Kidney tubule cell (primary cell): ENCODE measurements around the gene MAPKAPK5.
"Not testable (repeated sequence)": the region's sequence is repeated elsewhere in the genome, so short reads cannot be mapped to it uniquely, and the experiment has no call there.

ENCODE experiments used
- DNase-seq: peaks from one replicate; pipeline ENCODE4 v3.0.0-alpha.2; 2018; ENCODE audit warnings: low spot score

MAPKAPK5 gene

DNA sequence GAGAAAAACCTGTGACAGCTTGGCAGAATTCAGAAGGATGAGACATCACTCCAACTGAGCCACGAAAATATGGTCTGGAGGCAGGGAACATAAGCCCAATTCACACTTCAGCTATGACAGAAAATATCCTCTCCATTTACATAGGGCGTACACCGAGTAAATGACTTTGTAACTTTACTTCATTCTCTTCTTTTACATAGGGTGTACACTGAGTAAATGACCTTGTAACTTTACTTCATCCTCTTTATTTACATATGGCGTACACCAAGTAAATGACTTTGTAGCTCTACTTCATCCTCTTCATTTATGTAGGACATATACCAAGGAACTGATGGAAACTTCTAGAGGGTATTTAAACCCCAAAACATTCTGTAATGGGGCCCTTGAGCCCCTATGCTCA, 14.1 kb upstream of the MAPKAPK5 start:
- DNase-seq, result no peak

DNA sequence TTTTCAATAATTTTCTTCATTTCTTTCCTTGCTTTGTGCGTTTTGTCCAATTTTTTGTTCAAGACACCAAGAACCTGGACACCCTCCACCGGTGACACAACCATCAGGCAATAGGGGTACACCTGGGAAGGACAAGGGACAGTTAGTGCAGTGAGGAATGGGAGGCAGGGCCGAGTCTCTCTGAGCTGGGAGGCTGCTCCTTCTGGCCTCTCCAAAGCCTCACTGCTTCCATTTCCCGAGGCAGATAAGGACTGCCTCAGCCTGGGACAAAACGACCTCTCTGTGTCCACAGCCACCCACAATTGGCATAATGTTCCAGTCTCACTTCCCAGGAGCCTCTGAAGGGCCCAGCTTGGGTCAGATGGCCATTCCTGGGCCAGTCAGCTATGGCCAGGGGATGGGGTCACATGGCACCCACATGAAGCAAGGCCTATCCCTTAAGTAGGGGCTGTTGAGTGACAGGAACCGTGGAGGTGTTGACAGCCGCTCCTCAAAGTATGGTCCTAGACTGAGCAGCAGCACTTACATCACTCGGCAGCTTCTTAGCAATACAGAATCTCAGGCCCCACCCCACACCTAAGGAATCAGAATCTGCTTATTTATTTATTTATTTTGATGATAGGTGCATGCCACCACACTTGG, 13.6 kb upstream of the MAPKAPK5 start:
- no peak for DNase-seq

DNA sequence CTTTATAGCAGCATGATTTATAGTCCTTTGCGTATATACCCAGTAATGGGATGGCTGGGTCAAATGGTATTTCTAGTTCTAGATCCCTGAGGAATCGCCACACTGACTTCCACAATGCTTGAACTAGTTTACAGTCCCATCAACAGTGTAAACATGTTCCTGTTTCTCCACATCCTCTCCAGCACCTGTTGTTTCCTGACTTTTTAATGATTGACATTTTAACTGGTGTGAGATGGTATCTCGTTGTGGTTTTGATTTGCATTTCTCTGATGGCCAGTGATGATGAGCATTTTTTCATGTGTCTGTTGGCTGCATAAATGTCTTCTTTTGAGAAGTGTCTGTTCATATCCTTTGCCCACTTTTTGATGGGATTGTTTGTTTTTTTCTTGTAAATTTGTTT, 12.4 kb upstream of the MAPKAPK5 start:
- not testable (repeated sequence) for DNase-seq

DNA sequence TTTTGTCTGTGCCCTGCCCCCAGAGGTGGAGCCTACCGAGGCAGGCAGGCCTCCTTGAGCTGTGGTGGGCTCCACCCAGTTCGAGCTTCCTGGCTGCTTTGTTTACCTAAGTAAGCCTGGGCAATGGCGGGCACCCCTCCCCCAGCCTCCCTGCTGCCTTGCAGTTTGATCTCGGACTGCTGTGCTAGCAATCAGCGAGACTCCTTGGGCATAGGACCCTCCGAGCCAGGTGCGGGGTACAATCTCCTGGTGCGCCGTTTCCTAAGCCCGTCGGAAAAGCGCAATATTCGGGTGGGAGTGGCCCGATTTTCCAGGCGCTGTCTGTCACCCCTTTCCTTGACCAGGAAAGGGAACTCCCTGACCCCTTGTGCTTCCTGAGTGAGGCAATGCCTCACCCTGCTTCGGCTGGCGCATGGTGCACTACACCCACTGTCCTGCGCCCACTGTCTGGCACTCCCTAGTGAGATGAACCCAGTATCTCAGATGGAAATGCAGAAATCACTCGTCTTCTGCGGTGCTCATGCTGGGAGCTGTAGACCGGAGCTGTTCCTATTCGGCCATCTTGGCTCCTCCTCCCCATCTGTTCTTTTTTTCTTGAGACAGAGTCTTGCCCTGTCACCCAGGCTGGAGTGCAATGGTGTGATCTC, 7.2 kb upstream of the MAPKAPK5 start:
- not testable (repeated sequence) for DNase-seq

DNA sequence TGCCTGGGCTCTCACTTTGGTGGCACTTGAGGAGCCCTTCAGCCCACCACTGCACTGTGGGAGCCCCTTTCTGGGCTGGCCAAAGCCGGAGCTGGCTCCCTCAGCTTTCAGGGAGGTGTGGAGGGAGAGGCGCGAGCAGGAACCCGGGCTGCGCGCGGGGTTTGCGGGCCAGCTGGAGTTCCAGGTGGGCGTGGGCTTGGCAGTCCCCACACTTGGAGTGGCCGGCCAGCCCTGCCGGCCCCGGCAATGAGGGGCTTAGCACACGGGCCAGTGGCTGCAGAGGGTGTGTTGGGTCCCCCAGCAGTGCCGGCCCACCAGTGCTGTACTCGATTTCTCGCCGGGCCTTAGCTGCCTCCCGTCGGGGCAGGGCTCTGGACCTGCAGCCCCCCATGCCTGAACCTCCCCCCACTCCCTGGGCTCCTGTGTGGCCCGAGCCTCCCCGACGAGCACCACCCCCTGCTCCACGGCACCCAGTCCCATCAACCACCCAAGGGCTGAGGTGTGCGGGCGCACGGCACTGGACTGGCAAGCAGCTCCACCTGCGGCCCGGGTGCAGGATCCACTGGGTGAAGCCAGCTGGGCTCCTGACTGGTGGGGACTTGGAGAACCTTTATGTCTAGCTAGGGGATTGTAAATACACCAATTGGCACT, 6.4 kb upstream of the MAPKAPK5 start:
- not testable (repeated sequence) for DNase-seq

DNA sequence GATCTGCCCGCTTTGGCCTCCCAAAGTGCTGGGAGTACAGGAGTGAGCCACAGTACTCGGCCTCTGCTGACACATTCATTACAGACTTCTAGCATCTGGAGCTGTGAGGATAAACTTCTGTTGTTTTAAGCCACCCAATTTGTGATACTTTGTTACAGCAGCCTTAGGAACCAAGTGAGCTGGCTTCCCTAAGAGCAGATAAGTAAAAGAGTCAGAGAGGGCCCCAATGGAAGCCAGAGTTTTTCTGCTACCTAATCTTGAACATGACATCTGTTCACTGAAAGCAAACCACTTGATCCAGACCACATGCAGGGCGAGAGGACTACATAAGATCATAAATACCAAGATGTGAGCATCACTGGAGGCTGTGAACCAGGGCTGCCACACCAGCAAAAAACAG, 3.7 kb upstream of the MAPKAPK5 start:
- DNase-seq, result no peak

DNA sequence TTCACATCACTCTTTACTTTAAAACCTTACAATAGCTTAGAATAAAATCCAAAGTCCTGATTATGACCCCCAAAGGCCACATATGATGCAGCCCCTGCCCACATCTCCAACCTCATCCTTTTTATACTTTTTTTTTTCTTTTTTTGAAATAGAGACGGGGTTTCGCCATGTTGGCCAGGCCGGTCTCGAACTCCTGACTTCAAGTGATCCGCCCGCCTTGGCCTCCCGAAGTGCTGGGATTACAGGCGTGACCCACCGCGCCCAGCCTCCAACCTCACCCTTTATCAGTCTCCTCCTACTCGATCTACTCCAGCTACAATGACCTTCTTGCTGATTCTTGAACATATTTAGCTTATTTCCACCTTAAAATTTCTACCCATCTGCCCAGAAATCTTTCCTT, 1.2 kb upstream of the MAPKAPK5 start:
- no peak for DNase-seq

DNA sequence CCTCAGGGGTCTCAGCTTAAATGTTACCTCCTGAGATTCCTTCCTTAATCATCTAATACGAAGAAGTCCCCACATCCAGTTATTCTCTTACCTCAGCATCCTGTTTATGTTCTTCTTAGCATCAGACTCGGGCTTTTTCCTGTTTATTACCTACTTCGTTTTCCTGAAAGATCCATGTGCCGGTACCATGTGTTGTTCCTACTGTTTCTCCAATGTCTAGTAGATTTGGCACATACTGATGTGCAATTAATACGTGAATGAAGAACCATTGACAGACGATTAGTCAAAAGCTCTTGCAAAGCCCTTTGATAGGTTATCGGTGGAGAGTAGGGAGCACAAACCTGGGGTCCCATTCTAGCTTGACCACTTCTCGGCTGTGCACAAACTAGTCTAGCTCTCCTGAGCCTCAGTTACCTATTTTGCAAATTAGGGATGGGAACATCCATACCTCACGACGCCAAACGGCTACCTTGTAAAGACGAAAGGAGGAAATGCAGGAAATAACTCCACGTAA, 735 bp upstream of the MAPKAPK5 start:
- DNase-seq, result no peak

DNA sequence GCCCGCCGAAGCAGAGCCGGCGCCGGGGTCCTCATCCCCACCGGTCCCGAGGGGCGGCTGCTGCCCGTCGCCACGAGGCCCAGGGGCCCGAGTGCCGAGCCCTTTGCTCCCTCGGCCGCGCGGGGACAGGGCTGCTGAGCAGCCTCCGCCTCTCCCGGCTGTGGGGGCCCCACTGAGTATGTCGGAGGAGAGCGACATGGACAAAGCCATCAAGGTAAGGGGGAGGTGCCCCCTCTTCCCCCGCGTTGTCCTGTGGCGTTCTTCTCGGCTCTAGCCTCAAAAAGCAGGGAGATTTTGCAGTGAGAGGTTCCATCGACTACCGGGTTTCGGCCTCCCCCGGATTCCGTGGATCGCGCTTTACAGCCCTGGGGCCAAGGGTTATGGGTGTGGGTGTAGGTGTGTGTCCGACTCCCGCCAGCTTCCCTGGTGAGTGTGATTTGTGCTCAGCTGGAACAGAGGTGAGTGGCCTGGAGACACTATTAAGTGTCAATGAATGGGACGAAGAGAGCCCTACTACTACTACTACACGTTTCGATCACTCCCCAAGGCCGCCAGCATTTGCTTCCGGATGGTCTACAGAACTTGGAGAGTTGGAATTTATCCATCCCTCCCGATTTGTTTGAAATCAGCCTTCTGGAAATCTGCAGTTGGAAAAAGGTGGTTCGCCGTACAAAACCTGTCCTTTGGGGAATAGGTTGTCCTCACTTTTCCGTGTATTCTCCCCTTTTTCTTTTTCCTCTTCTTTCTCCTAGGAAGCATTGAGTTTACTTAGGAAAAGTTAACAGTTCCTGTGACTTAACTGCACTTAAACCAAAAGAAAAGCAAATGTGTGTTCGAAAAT, 748 bp downstream of the MAPKAPK5 start:
- peak; percentile 25 for DNase-seq

DNA sequence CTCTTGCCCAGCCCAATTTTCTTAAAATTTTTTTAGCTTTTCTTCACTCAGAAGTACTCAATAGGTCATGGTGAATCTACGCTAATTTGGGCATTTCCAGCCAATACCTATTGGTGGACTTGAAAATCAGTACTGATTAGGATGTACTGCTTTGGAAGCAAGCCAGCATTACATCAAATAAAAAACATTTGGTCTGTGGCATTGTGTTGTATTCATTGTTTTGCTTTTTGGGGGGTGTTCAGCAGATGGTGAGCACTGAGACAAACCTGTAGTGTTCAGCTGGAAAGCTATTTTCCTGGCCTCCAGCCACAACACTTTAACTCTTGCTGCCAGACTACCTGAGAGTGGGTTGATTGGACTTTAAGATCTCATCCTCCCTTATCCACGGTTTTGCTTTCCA, 4.0 kb downstream of the MAPKAPK5 start:
- DNase-seq, result no peak

DNA sequence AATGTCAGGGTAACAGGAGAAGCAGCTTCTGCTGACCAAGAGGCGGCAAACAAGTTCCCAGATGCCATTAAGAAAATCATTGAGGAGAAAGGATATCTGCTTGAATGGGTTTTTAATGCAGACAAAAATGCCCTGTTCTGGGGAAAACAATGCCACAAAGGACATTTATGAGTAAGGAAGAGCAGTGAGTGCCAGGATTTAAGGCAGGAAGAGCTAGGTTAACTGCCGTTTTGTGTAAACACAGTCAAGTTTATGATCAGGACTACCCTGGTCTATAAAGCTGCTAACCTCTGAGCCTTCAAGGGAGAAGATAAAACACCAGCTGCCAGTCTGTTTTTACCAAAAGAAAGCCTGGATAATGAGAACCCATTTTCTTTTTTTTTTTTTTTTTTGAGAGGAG, 8.5 kb downstream of the MAPKAPK5 start:
- no peak for DNase-seq

DNA sequence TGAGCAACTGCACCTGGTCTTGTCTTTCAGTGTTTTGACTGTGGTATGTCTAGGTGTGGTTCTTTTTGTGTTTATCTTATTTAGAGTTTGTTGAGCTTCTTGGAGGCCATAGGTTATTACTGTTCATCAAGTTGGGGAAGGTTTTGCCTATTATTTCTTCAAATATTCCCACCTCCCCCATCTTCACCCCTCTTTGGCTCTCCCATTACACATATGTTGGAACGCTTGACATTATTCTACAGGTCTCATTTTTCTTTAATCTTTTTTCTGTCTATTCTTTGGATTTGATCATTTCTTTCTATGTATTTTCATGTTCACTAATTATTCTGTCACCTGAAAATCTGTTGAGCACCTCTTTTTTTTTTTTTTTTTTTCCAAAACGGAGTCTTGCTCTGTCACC, 16.2 kb downstream of the MAPKAPK5 start:
- DNase-seq, result no peak

DNA sequence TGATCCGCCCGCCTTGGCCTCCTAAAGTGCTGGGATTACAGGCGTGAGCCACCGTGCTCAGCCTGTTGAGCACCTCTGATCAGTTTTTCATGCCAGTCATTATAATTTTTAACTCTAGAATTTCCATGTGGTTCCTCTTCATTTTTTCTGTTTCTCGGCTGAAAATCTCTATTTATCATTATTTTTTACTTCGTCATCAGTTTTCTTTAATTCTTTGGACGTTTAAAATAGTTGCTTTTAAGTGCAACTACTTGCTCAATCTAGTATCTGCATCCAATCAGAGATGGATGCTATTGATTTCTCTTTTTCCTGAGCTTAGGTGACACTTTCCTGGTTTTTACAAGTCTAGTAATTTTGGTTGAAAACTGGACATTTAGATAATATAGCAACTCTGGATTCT, 16.8 kb downstream of the MAPKAPK5 start:
- DNase-seq, result no peak

DNA sequence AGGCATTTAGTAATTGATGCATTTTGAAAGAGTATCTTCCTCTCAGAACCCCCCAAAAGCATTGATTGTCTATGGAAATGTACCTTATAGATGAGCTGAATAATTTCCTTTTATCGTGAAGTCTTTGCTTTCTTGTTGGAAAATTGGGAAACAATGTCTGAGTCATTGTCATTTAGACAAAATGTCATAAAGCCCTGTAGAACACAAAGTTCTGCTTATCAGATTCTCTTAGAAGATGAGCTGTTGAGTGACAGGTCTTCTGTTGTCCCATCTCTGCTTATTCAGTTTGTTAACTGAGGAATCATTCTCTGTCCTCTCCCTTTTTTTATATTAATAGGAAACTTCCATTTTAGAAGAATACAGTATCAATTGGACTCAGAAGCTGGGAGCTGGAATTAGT, 22.9 kb downstream of the MAPKAPK5 start:
- DNase-seq, result no peak

DNA sequence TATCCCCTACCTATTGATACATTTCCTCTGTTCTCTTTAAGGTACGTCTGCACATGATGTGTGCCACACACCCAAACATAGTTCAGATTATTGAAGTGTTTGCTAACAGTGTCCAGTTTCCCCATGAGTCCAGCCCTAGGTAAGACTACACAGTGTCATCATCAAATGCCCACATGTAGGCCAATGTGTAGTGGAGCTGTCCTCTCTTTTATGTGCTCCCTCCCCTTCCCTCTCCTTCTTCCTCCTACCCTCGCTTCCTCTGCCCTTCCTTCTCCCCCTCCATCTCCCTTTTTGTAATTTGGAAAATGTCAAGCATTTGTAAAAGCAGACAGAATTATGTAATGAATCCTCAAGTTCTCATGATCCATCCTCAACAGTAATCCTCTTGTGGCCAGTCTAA, 25.5 kb downstream of the MAPKAPK5 start:
- DNase-seq, result no peak

DNA sequence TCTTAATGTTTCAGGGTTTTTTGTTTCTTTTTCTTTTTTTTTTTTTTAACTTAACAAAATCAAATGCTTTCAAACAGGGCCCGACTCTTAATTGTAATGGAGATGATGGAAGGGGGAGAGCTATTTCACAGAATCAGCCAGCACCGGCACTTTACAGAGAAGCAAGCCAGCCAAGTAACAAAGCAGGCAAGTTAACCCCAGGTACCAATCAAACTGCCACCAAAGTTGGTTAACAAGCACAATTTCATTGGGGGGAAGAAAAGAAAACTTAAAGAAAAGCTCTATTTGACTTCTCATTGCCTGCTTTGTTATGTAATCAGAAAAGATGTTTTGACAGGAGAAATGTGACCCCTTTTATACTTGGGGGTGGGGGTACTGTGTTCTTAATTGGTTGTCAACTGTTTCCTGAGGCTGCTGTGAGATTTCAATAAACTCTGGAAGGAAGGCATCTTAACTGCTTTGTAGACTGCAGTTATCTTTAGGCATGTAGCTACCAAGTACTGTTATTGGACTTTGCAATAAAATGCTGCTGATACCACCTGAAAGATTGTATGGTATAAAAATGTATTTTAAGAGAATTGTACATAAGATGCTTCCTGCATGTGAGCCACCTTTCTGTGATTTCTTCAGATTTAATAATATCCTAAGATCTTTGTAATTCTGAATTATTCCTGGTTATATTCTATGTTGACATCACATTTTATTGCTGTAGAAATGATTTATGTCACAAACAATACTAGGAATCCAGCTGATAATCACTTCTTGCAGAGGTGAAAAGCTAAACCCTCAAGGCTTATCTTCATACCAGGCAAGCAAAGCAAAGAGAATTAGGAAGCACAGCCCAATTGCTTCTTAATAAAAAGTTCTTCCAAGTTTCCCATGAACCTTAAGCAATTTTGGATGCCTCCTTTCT, 26.9 kb downstream of the MAPKAPK5 start:
- no peak for DNase-seq

DNA sequence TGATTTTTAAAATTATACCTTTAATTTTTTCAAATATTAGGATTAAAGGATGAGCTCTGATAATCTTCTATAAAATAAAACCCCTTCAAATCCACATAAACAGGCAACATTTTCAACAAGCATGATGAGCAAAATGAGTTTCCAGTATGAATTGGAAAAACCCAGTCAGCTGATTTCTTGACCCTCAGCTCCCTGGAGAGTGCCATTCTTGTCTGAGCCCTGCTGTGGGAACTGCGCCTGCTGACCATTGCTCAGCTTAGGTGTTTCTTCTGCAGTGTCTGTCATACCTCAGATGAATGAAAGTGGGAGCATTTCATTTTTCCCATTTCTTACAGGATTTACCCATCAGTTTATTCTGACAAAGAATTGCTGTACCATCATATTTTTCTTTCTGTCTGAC, 27.6 kb downstream of the MAPKAPK5 start:
- no peak for DNase-seq

DNA sequence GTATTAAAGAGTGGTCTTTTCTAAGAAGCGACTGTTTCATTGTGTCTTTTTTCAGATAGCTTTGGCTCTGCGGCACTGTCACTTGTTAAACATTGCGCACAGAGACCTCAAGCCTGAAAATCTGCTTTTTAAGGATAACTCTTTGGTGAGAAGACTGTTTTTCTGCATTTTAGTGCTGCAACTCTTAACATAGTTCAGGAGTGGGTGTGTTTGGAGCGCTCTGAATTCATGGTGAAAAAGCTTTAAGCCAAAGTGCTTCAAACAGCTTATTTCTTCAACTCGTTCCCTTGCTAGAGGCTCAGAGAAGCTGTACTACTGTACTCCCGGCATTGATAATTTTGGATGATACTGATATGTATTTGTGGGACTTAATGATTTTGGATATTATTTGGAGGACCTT, 28.2 kb downstream of the MAPKAPK5 start:
- no peak for DNase-seq

DNA sequence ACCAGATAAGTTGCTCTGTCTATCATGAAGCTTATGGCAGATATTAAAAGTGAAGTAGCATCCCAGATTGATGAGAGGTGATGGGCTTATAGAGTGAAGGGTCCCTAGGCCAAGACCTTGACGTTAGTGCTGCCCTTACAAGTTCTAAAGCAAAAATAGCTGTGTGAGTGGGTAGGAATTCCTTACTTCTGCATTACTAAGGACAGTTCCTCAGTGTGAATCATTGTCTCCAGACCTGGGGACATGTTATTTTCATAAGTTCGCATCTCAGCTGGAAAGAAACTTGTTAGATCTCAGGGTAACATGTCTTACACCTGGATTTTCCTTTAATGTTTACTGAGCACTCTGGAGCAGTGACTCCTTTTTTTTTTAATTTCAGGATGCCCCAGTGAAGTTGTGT, 28.7 kb downstream of the MAPKAPK5 start:
- no peak for DNase-seq

DNA sequence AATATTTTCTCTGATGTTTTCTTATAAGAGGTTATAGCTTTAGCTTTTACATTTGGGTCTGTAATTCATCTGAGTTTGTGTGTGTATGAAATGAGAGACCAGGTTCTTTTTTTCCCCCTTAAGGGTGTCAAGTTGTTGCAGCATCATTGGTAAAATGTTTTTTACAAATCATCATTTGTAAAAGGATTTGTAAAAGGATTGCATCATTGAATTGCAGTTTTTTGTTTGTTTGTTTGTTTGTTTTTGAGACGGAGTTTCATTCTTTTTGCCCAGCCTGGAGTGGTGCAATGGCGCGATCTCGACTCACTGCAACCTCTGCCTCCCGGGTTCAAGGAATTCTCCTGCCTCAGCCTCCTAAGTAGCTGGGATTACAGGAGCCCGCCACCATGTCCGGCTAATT, 31.1 kb downstream of the MAPKAPK5 start:
- no peak for DNase-seq

DNA sequence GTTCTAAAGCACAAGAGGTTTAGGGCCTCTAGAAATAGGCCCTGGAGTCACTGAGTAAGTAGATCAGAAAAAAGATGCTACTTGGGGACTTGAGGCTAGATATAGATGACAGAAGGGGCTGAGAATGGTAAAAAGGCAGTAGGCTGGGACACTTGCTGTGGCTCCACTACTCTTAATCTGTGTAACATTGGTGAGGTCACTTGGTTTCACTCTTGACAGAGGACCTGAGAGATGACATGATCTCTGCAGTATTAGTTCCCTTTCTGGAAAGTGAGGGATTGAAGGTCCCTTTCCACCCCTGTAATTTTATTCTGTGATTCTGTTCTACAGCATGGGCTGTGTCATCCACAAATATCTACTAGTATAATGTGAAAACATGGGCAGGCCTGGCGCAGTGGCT, 39.7 kb downstream of the MAPKAPK5 start:
- DNase-seq, result no peak
